Stomach (tissue), 9 donors: ENCODE data around the gene HYDIN. TPM values are rescaled to one million over a fixed set of nuclear protein-coding genes. Genes with fewer than 3 reads are reported as not detected.
"Not testable (repeated sequence)": the region's sequence is repeated elsewhere in the genome, so short reads cannot be mapped to it uniquely, and the experiment has no call there.

Experiments
- DNase-seq, 2 donors: peaks; one replicate each; pipeline versions ENCODE4 v3.0.0 to v3.0.0-alpha.2; 2013 to 2019
- H3K27ac ChIP-seq, 5 donors: fragments of 200-600 bp in 4 of 5; sonication (generic) in 4 of 5; one replicate each; pipeline ENCODE4 v1.5.1; 2013 to 2019; ENCODE audit warnings: mild to moderate bottlenecking in 1 of 5, moderate library complexity in 1 of 5
- H3K27me3 ChIP-seq, 3 donors: fragments of 200-600 bp; sonication (generic); one replicate each; pipeline ENCODE4 v1.5.1; 2017 to 2019; ENCODE audit warnings: mixed run types in 1 of 3
- H3K36me3 ChIP-seq, 4 donors: fragments of 200-600 bp; sonication (generic); 1 replicate in 3 of 4; 2 replicates in 1 of 4; pipeline ENCODE4 v1.5.1; 2016 to 2019
- H3K4me1 ChIP-seq, 4 donors: fragments of 200-600 bp; sonication (generic); one replicate each; pipeline ENCODE4 v1.5.1; 2016 to 2019
- H3K4me3 ChIP-seq, 4 donors: fragments of 200-600 bp; sonication (generic) in 3 of 4; one replicate each; pipeline ENCODE4 v1.5.1; 2016 to 2019; ENCODE audit warnings: mild to moderate bottlenecking in 1 of 4
- H3K9me3 ChIP-seq, 4 donors: fragments of 200-600 bp; sonication (generic); one replicate each; pipeline ENCODE4 v1.5.1; 2016 to 2019
- WGBS, 5 donors: extraction: QIAGEN DNeasy Blood & Tissue Kit in 3 of 5; methylation state at CpG; one replicate each; pipeline versions ENCODE4 v1.1.5 to v1.1.7; 2013 to 2018; 5-methylcytosine and 5-hydroxymethylcytosine counted together
- intact Hi-C: fragments of 100-400 bp; cut with DNase I; formaldehyde crosslinking; loops from one replicate; pipeline ENCODE4 v1.15.1; 2023; ENCODE audit warnings: low total_unique reads
- polyA plus RNA-seq, 3 donors: library from polyadenylated mRNA; stranded (reverse); fragments of 200-250 nt; gene quantifications; one replicate each; pipeline ENCODE4 v1.2.3, GENCODE V29; 2013
- total RNA-seq, 5 donors: library from RNA; depleted of rRNA; stranded (reverse); fragments of >200 nt; gene quantifications; one replicate each; pipeline versions ENCODE4 v1.1.0 to v1.2.3, GENCODE V29; 2014 to 2016
- donor health status: healthy with polysubstance abuse.
- donor health status: Bipolar disorder and iron deficiency.
- donor health status: healthy.

HYDIN gene
- total and polyA plus RNA-seq, 8 donors = 0.05 to 11.2 (median 0.58) TPM; not detected in 1

- H3K27me3 ChIP-seq, H3K4me1 ChIP-seq, H3K9me3 ChIP-seq, H3K4me3 ChIP-seq, H3K27ac ChIP-seq, DNase-seq, H3K36me3 ChIP-seq, intact Hi-C loops: not testable (repeated sequence)
- WGBS, 5 donors = 58 to 76% (median 67%) methylated on average over 6 of the region's 6 CpGs
Measured at GRCh38 chr16:71037987-71038386, 192.5 kb downstream of the HYDIN start.

GRCh38 chr16:71028032-71028727, 202.3 kb downstream of the HYDIN start:
- H3K27me3 ChIP-seq, DNase-seq, H3K9me3 ChIP-seq, H3K4me1 ChIP-seq, H3K4me3 ChIP-seq, H3K27ac ChIP-seq, H3K36me3 ChIP-seq, intact Hi-C loops: not testable (repeated sequence)
- WGBS, 5 donors = 32 to 41% (median 37%) methylated on average over 7 to 8 of the region's 8 CpGs

- H3K4me1 ChIP-seq, intact Hi-C loops, H3K9me3 ChIP-seq, DNase-seq, H3K4me3 ChIP-seq, H3K36me3 ChIP-seq, H3K27ac ChIP-seq, H3K27me3 ChIP-seq: not testable (repeated sequence)
- WGBS, 5 donors = 20 to 53% (median 38%) methylated on average over 1 of the region's 8 CpGs
Measured at GRCh38 chr16:71027511-71027910, 203.0 kb downstream of the HYDIN start.

GRCh38 chr16:71023851-71024439, 206.6 kb downstream of the HYDIN start:
- H3K36me3 ChIP-seq, H3K4me1 ChIP-seq, H3K4me3 ChIP-seq, H3K9me3 ChIP-seq, intact Hi-C loops, H3K27ac ChIP-seq, H3K27me3 ChIP-seq, DNase-seq: not testable (repeated sequence)
- WGBS, 5 donors = 25 to 68% (median 39%) methylated on average over 2 to 3 of the region's 3 CpGs

- intact Hi-C loops, H3K9me3 ChIP-seq, H3K4me1 ChIP-seq, H3K27me3 ChIP-seq, H3K36me3 ChIP-seq, DNase-seq, H3K4me3 ChIP-seq, H3K27ac ChIP-seq: not testable (repeated sequence)
- WGBS, 5 donors = 77 to 86% (median 80%) methylated on average over 3 of the region's 5 CpGs
Measured at GRCh38 chr16:71021961-71022537, 208.5 kb downstream of the HYDIN start.

GRCh38 chr16:71019067-71019682, 211.3 kb downstream of the HYDIN start:
- H3K4me1 ChIP-seq, intact Hi-C loops: not testable (repeated sequence)

GRCh38 chr16:71015419-71015818, 215.1 kb downstream of the HYDIN start:
- H3K4me1 ChIP-seq, H3K36me3 ChIP-seq, H3K9me3 ChIP-seq, DNase-seq, H3K27ac ChIP-seq, intact Hi-C loops, H3K4me3 ChIP-seq, H3K27me3 ChIP-seq: not testable (repeated sequence)
- 79 to 94% (median 90%) methylated on average over 3 to 9 of the region's 10 CpGs for WGBS, 5 donors

More at GRCh38 chr16:71019067-71019682, 211.3 kb downstream of the HYDIN start:
- H3K9me3 ChIP-seq, DNase-seq, H3K36me3 ChIP-seq, H3K27ac ChIP-seq, H3K4me3 ChIP-seq, H3K27me3 ChIP-seq: not testable (repeated sequence)
- WGBS, 5 donors = 75 to 91% (median 79%) methylated on average over 3 to 6 of the region's 6 CpGs

GRCh38 chr16:71009440-71010223, 220.9 kb downstream of the HYDIN start:
- H3K4me3 ChIP-seq, H3K27me3 ChIP-seq: not testable (repeated sequence)
- whole genome bisulfite sequencing, 5 donors = no CpG with 5 or more reads among the region's 3 CpGs

GRCh38 chr16:71006516-71006915, 224.0 kb downstream of the HYDIN start:
- H3K9me3 ChIP-seq, H3K36me3 ChIP-seq, DNase-seq, H3K27me3 ChIP-seq, H3K27ac ChIP-seq, H3K4me1 ChIP-seq, intact Hi-C loops, H3K4me3 ChIP-seq: not testable (repeated sequence)
- 21 to 56% (median 39%) methylated on average over 3 of the region's 3 CpGs; no CpG with 5 or more reads in 1 of the 5 donors for WGBS, 5 donors

More at GRCh38 chr16:71009440-71010223, 220.9 kb downstream of the HYDIN start:
- intact Hi-C loops, H3K9me3 ChIP-seq, DNase-seq, H3K4me1 ChIP-seq, H3K36me3 ChIP-seq, H3K27ac ChIP-seq: not testable (repeated sequence)

GRCh38 chr16:70999735-71000134, 230.8 kb downstream of the HYDIN start:
- peak in 1 of 2 donors; percentile 65 for DNase-seq
- H3K4me1 ChIP-seq, intact Hi-C loops, H3K9me3 ChIP-seq, H3K27ac ChIP-seq, H3K36me3 ChIP-seq, H3K27me3 ChIP-seq, H3K4me3 ChIP-seq: not testable (repeated sequence)
- 1 to 10% (median 4%) methylated on average over 2 of the region's 2 CpGs for WGBS, 5 donors

GRCh38 chr16:70995799-70996198, 234.7 kb downstream of the HYDIN start:
- H3K27me3 ChIP-seq, H3K36me3 ChIP-seq, H3K27ac ChIP-seq, intact Hi-C loops, H3K4me3 ChIP-seq, H3K4me1 ChIP-seq, DNase-seq, H3K9me3 ChIP-seq: not testable (repeated sequence)
- 74 to 93% (median 86%) methylated on average over 1 of the region's 2 CpGs; no CpG with 5 or more reads in 1 of the 5 donors for WGBS, 5 donors
